B cell (primary cell): ENCODE data around the gene SIGLEC7.

Source experiments
- CTCF ChIP-seq: fragments of 200-600 bp; IDR thresholded peaks from one replicate; pipeline ENCODE4 v1.8.0; 2022; ENCODE audit warnings: antibody characterized with exemption, mild to moderate bottlenecking
- EZH2 ChIP-seq: IDR thresholded peaks from 2 replicates; pipeline ENCODE4 v1.6.1; 2012; ENCODE audit warnings: borderline replicate concordance, low read depth, mild to moderate bottlenecking, moderate library complexity, low read length; ENCODE audit not compliant: insufficient read depth, poor library complexity, severe bottlenecking

DNA sequence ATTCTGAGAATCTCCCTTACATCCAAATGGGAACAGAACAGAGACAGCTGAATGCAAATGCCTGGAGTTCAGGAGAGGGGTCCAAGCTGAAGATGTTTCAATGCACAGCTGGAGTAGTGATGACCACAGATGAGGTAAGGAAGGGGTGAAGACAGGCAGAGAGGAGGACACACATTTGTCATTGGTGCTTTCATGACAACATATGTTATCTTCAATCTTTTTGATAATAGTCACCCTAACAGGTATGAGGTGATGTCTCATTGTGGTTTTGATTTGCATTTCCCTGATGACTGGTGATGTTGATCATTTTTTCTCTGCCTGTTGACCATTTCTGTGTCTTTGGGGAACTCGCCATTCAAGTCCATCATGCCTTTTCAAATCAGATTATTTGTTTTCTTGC lies 19.2 kb downstream of the SIGLEC7 start:
- TF ChIP-seq CTCF, result no peak
- no peak for TF ChIP-seq EZH2
